ENCODE results near the gene TFRC.
"Not testable (repeated sequence)": the region's sequence is repeated elsewhere in the genome, so short reads cannot be mapped to it uniquely, and the experiment has no call there.

The TFRC gene

GRCh38 chr3:196081002-196081833 is 672 bp downstream of the TFRC start:
- peak; percentile 38 to 46 for DNase-seq (ENCODE audit: low read depth in 2 of 2)

GRCh38 chr3:196080101-196080846 is 1.6 kb downstream of the TFRC start:
- DNase-seq (ENCODE audit: low read depth in 2 of 2): not testable (repeated sequence)

- DNase-seq (ENCODE audit: low read depth in 2 of 2): no peak
Measured at GRCh38 chr3:196079682-196080081, 2.2 kb downstream of the TFRC start.

GRCh38 chr3:196075013-196075412 is 6.9 kb downstream of the TFRC start:
- no peak for DNase-seq (ENCODE audit: low read depth in 2 of 2)

DNA sequence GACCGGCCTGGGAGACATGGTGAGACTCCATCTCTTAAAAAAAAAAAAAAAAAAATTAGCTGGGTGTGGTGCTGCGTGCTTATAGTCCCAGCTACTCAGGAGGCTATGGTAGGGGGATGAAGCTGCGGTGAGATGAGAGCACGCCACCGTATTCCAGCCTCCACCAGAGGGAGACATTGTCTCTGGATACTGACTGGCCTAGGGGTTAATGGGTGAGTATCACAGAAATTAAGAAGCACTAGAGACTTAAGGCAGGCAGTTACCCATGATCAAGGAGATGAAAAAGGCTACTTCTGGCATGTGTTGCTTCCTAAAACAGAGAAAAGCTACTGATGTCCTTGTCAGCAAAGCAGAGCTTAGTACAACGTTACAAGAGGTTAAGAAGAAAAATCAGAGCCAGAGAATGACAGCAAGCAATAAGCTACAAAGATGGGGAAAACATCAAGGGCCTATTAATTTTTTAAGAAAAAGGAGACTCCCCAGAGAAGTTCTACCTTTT is 8.6 kb downstream of the TFRC start:
- DNase-seq (ENCODE audit: low read depth in 2 of 2): peak; percentile 40 to 50

DNA sequence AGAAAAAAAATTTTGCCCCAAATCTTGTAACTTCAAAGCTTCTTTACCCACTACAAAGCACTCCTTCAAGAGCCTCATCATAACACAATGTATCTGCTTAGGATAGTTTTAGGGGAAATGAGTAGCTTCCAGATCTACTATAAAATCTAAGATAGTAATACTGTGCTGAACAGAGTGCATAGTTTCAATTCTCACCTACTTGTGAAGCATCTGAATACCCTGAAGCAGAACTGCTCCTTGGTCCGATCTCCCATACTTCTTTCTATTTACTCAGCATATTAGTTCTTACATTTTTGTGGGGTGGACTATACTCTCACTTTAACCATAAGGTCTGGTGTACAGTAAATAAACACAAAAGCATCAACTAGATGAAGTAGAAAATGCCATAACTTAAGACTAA is 9.6 kb downstream of the TFRC start:
- no peak for DNase-seq (ENCODE audit: low read depth in 2 of 2)

GRCh38 chr3:196068812-196069211 is 13.1 kb downstream of the TFRC start:
- not testable (repeated sequence) for DNase-seq (ENCODE audit: low read depth in 2 of 2)

DNA sequence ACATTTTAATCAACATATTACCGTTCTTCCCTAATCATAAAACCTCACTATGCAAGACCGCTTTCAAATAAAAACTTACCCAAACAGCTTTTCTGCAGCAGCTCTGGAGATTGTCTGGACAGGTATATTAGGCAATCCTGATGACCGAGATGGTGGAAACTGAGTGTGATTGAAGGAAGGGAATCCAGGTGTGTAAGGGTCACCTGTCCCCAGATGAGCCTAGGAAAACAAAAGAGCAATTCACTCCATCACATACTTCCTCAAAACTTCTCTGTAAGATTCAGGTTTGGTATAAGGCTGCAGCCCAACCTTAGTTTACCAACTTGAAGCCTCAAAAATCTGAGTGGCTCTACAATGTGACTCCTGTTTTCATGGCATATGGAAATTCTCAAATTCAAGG is 14.5 kb downstream of the TFRC start:
- DNase-seq (ENCODE audit: low read depth in 2 of 2): no peak

GRCh38 chr3:196063971-196064370 is 17.9 kb downstream of the TFRC start:
- DNase-seq (ENCODE audit: low read depth in 2 of 2): no peak

DNA sequence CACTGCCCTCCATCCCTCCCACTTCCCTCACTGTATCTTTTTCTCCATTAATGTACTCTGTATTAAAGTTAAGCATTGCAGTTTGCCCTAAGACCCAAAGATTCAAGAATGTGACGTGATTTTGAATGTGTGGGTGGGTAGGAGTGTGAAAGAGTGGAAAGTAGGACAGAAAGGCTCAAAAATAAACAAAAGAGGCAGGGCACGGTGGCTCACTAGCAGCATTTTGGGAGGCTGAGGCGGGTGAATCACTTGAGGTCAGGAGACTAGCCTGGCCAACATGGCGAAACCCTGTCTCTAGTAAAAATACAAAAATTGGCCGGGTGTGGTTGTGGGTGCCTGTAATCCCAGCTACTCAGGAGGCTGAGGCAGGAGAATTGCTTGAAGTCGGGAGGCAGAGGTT is 18.4 kb downstream of the TFRC start:
- no peak for DNase-seq (ENCODE audit: low read depth in 2 of 2)

- DNase-seq (ENCODE audit: low read depth in 2 of 2): no peak
Measured at GRCh38 chr3:196063049-196063448, 18.8 kb downstream of the TFRC start.

DNA sequence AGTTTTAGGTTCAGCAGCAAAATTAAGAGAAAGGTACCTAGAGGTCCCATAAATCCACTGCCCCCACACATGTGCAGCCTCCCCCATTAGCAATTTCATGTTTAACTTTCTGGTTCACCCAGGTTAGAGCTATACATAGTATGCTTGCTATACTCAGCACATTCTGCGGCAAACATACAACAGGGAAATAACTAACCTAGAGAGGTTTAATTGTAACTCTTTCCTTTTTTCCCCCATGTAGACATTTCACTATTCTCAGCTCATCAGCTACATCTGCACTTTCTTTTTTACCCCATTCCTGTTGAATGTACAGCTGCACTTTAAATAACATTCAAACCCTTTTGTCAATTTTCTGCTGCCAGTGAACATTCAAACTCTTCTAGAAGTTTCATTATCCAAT is 21.1 kb downstream of the TFRC start:
- DNase-seq (ENCODE audit: low read depth in 2 of 2): no peak

DNA sequence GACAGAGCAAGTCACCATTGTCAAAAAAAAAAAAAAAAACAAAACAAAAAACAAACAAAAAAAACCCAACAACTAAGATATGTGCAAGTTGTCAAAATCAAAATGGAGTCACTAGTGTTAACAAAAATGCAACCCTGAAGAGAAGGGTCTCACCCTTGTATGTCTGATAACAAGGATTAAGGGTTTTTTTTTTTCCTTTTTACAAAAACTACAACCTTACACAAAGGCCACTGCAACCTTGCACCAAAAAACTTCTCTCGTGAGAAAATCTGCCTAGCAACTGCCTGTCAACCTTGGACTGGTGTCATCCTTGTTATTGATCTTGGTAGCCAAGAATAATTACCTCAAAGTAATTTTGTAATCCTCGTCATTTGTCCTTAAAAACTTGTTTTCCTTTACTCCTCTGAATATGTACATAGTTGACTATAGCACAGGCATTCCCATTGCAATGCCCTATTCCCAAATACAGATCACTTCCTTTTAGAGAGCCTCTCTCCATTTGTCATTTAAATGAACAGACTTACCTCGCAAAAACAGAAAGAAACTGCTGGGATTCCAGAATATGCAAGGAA is 24.0 kb downstream of the TFRC start:
- no peak for DNase-seq (ENCODE audit: low read depth in 2 of 2)

GRCh38 chr3:196056371-196056770 is 25.5 kb downstream of the TFRC start:
- not testable (repeated sequence) for DNase-seq (ENCODE audit: low read depth in 2 of 2)

- DNase-seq (ENCODE audit: low read depth in 2 of 2): no peak
Measured at GRCh38 chr3:196055683-196056270, 26.1 kb downstream of the TFRC start.

DNA sequence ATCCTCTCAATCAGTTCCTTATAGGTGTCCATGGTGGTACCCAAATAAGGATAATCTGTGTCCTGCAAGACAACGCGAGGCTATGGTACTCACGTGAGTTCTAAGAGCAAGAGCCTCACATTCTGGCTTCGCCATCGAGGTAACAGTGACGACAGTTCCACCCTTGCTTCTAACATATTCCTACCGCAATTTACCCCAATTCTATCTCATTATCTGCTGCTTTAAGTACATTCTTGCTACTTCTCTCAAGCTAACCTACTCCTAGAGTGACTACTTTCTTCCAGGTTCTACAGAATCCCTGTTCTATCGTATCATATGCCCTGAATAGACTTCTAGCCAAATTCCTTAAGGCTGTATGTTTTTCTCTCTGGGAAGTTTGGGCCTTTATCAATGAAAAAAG is 26.6 kb downstream of the TFRC start:
- no peak for DNase-seq (ENCODE audit: low read depth in 2 of 2)

GRCh38 chr3:196054661-196055060 is 27.2 kb downstream of the TFRC start:
- no peak for DNase-seq (ENCODE audit: low read depth in 2 of 2)

DNA sequence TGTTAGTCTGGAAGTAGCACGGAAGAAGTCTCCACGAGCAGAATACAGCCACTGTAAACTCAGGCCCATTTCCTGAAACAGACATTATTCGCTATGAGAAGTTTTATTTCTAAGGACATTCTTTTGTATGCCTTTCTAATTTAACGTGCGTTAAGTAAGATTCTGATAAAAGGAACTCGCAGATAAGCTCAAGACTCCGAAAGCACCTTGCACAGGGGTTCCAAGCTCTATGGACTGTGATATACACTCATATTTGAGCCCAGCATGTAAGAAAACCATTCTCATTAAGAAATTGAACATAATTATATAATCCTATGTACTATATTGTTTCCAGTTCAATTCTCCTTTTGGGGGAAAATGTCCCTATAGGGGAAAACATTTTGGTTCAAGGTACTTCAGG is 28.4 kb downstream of the TFRC start:
- no peak for DNase-seq (ENCODE audit: low read depth in 2 of 2)

GRCh38 chr3:196051282-196052076 is 30.4 kb downstream of the TFRC start:
- DNase-seq (ENCODE audit: low read depth in 2 of 2): no peak

GRCh38 chr3:196050597-196050996 is 31.3 kb downstream of the TFRC start:
- DNase-seq (ENCODE audit: low read depth in 2 of 2): no peak

- DNase-seq (ENCODE audit: low read depth in 2 of 2): no peak
Measured at GRCh38 chr3:196049653-196050052, 32.2 kb downstream of the TFRC start.

Measured in stimulated activated CD4-positive, alpha-beta T cell treated with anti-CD3 and anti-CD28 coated beads, Interleukin-4, amount 100 ng/mL, for 48 hours (primary cell).